Activated naive CD4-positive, alpha-beta T cell treated with anti-CD3 and anti-CD28 coated beads, Interleukin-2, amount 50 U/mL, for 72 hours (primary cell): Measurements from ENCODE around the gene CHRNA7. TPM values are rescaled to one million over a fixed set of nuclear protein-coding genes. Genes with fewer than 3 reads are reported as not detected.
"Not testable (repeated sequence)": the region's sequence is repeated elsewhere in the genome, so short reads cannot be mapped to it uniquely, and the experiment has no call there.

ENCODE experiments used
- ATAC-seq, 2 donors: fragments of 150-1000 bp; cut with Tn5 transposase; 2 replicates each; pipeline ENCODE4 v1.10.0; 2021; ENCODE audit warnings: mild to moderate bottlenecking in 2 of 2, moderate library complexity in 2 of 2
- DNase-seq, 2 donors: peaks; one replicate each; pipeline ENCODE4 v3.0.0; 2021 to 2022; ENCODE audit warnings: low spot score in 2 of 2
- H3K27ac Mint-ChIP-seq, 2 donors: one replicate each; pipeline ENCODE4 v1.8.0; 2022; ENCODE audit warnings: mild to moderate bottlenecking in 2 of 2, mixed read lengths in 2 of 2
- H3K36me3 Mint-ChIP-seq, 2 donors: one replicate each; pipeline ENCODE4 v1.8.0; 2022; ENCODE audit warnings: mixed read lengths in 2 of 2
- H3K9me3 Mint-ChIP-seq, 2 donors: one replicate each; pipeline ENCODE4 v1.8.0; 2022; ENCODE audit warnings: mixed read lengths in 2 of 2
- total RNA-seq, 2 donors: library from RNA; stranded (reverse); gene quantifications; one replicate each; pipeline ENCODE4 v1.2.3, GENCODE V29; 2022

CHRNA7 gene
- total RNA-seq, 2 donors from 2014 or later, result 0.39 TPM; not detected in 1

DNA sequence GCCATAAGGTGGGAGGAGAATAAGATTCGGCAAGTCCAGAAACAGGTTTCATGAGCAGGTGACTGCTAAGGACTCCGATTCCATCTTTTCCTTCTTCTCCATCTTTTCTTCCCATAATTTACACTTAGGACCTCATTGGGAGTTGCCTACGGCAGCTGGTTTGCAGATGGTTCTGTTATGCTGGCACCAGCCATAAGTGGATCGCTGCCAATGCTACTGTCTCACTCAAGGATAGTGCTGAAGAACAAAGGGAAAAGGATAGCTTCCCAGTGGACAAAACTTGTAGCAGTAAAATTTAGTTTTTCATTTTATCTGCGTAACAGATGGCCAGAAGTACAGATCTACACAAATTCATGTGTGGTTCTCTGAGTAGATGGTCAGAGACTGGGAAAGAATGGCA lies 178.8 kb downstream of the CHRNA7 start:
- not testable (repeated sequence) for ATAC-seq, H3K27ac Mint-ChIP-seq, H3K36me3 Mint-ChIP-seq, H3K9me3 Mint-ChIP-seq, DNase-seq

DNA sequence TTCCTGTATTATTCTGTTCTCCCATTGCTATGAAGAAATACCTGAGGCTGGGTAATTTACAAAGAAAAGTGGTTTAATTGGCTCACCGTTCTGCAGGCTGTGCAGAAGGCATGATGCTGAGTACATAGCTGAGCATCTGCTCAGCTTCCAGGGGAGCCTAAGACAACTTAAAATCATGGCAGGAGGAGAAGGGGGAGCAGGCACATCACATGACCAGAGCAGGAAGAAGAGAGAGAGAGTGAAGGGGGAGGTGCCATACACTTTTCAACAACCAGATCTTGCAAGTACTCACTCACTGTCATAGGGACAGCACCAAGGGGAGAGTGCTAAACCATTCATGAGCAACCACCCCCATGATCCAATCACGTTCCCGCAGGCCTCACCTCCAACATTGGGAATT lies 188.4 kb downstream of the CHRNA7 start:
- no peak for ATAC-seq
- Mint-ChIP-seq H3K9me3 (peaks cover 6 to 15% of the 10 kb centered on the region in 2 donors), H3K36me3 (peaks cover 0 to 11% of the 10 kb centered on the region in 2 donors), H3K27ac (no peak overlapping the region)
- DNase-seq, result no peak

Other genes with a start within 250 kb of the CHRNA7 start
- 1 to 10 TPM; 1.2 to 2.3 TPM for gene OTUD7A, start 159.8 kb upstream of the CHRNA7 start, total RNA-seq